Urothelium cell line (cell line): ENCODE measurements around the gene LY6G6F.

Experiments used
- DNase-seq: peaks from one replicate; pipeline ENCODE4 v3.0.0; 2011; ENCODE audit warnings: low spot score, mixed read lengths
- FAIRE-seq: peaks from 2 replicates; lab custom pipeline; 2011; peaks lifted over from hg19 to GRCh38; lab: Jason Lieb, UNC

LY6G6F gene

DNA sequence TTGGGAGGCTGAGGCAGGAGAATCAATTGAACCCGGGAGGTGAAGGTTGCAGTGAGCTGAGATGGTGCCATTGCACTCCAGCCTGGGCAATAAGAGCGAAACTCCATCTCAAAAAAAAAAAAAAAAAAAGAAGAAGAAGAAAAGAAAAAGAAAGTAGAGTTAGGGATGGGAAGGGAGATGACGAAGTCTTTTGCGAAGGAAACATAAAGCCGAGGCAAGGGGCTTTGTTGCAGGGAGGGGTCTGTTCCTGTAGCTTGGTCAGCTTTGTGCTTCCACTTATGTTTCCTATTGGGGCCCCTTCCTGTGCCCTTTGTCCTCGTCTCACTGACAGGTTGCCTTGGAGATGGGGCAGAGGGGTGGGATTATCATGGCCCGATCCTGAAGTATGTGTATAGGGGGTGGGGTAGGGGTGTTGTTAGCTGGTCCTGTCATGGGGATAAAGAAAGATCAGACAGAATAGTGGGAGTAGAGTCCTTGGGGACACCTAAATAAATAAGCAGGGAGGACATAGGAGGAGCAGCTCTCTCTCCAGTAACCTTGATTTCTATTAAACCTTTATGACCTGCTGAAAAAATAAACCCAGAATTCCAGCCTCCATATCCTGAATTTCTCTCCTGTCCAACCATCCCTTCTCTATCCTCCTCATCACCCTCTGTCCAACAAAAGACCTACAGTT is 30.8 kb downstream of the LY6G6F start:
- FAIRE-seq, result no peak
- DNase-seq, result no peak

DNA sequence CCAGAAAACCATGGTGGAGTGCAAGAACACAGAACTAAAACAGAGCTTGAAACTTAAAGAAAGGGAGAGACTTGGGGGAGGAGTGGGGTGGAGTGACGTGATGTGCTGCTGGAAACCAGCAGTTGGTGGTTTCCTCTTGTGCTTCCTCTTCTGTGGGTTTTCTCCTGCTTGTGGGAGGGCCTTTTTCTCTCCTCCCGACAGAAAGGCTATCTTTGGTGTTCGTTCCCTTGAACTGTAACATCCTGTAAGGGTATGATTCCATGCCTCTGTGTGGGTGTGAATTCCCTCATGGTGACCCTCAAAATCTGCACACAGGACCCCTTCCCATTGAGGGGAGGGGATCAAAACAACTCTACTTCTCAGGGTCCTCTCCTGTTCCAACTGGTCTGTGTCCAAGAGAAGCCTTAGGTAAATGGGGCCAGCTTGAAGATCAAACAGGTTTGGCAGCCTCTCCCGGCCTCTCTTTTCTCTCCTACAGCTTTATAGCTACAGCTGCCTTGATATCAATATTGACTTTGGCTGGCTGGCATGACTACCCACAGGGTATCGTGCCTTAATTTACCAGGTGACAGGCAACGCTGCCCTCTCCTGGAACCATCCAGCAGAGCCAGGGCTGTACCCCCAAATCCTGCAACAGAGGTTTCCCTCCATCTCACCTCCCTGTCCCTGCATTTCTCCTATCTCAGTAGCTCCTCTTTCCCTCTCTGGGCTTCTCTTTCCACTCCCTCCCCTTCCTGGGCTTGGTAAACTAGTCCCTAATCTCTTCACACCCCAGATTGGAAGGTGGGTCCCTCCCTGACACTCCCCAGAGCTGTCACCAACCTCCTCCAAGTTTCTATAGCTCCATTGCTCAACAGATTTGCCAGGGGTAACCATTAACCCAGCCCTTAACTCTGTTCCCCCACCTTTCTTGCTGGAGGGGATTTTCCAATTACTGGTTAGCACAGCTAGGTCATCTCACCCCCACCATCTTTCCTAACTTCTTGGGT is 31.6 kb downstream of the LY6G6F start:
- FAIRE-seq (no peak), DNase-seq (peak; percentile 27)

DNA sequence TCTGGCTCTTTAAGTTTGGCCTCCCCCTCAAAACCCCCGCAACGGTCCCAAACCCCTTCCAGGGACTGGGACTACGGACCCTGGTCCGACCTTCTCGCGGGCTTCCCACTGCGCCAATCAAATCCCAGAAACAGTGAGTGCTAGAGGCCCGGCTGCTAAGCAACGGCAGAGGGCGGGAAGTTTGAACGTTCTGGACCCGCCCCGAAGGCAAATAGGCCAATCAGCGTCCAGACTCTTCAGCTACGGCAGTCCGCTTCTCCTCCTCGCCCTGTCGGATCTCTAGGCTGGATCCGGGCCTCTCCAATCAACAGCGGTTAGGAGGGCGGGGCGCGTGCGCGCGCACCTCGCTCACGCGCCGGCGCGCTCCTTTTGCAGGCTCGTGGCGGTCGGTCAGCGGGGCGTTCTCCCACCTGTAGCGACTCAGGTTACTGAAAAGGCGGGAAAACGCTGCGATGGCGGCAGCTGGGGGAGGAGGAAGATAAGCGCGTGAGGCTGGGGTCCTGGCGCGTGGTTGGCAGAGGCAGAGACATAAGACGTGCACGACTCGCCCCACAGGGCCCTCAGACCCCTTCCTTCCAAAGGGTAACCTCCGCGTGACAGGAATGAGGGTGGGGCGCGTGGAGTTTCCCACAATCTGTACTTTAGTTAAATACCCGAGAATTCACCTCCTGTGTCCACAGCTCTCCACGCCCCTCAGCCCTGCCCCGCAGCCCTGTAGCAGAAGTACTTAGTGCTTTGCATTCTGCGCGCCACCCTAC is 33.2 kb downstream of the LY6G6F start, which contains the start of gene MSH5:
MSH5 (plus strand) TSS at position 367 of the 758 bp plus-strand sequence. CDS start 462 bp downstream, outside the sequence.
- DNase-seq (peak; percentile 98), FAIRE-seq (no peak)

DNA sequence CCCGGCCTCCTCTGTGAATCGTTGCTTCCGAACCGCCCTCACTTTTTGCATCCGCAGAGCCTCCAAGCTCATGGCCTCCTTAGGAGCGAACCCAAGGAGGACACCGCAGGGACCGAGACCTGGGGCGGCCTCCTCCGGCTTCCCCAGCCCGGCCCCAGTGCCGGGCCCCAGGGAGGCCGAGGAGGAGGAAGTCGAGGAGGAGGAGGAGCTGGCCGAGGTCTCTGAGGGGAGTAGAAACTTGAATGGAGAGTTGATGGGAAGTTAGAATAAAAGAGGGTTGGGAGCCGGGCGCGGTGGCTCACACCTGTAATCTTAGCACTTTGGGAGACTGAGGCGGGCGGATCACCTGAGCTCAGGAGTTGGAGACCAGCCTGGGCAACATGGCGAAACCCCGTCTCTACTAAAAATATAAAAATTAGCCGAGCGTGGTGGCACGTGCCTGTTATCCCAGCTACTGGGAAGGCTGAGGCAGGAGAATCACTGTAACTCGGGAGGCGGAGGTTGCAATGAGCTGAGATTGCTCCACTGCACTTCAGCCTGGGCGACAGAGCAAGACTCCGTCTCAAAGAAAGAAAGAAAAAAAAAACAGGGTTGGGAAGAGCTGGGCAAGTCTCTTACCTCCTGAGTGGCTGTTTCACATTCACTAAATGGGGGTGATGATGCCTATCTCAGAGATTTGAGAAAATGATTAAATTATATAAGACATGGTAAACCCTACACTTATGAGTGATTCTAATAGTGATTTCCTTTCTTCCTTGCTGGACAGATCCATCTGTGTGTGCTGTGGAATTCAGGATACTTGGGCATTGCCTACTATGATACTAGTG is 33.9 kb downstream of the LY6G6F start:
- FAIRE-seq (no peak), DNase-seq (peak; percentile 27)

DNA sequence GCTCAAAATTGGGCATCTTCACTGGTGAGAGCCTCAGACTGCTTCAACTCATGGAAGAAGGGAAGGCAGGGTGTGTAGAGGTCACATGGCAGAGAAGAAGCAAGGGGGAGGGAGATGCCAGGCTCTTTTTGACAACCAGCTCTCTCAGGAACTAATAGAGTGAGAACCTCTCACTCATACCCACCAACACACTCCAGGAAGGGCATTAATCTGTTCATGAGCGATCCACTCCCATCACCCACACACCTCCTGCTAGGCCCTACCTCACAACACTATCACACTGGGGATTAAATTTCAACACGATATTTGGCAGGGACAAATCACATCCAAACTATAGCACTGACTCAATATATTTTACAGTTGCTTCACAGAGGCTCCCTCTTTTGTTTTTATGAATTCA is 35.1 kb downstream of the LY6G6F start:
- no peak for FAIRE-seq
- no peak for DNase-seq

DNA sequence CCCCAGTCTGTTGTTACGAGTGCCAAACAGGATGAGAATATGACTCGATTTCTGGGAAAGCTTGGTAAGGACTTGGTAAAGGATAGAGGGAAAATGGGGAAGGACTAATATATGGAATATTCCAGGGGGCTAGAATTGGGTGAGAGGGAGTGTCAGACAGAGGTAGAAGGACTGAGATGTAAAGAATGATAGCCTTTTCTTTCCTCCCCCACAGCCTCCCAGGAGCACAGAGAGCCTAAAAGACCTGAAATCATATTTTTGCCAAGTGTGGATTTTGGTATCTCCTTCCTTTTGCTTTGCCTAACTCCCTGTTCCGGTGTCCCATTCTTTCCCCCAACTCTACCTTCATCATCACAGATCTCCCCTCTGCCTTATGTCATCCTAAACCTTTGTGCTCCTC is 36.2 kb downstream of the LY6G6F start:
- DNase-seq (no peak), FAIRE-seq (no peak)

DNA sequence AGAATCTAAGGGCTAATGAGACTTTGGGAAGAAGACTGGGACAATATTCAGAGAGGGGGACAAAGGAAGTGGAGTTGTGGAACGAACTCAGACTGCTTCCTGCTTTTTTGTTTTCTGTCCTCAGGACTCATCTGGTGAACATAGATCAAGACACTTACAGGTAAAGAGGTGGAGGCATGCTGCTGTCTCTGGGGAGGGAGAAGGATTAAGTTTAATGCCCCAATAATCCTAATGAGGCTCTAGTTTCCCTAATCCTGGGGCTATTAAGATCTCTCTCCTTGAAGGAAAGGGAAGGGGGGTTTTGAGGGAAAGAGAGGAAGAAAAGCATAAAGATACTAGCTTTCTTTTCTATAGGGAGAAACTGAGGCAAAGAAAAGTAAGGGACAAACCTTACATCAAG is 37.8 kb downstream of the LY6G6F start:
- FAIRE-seq (no peak), DNase-seq (no peak)

DNA sequence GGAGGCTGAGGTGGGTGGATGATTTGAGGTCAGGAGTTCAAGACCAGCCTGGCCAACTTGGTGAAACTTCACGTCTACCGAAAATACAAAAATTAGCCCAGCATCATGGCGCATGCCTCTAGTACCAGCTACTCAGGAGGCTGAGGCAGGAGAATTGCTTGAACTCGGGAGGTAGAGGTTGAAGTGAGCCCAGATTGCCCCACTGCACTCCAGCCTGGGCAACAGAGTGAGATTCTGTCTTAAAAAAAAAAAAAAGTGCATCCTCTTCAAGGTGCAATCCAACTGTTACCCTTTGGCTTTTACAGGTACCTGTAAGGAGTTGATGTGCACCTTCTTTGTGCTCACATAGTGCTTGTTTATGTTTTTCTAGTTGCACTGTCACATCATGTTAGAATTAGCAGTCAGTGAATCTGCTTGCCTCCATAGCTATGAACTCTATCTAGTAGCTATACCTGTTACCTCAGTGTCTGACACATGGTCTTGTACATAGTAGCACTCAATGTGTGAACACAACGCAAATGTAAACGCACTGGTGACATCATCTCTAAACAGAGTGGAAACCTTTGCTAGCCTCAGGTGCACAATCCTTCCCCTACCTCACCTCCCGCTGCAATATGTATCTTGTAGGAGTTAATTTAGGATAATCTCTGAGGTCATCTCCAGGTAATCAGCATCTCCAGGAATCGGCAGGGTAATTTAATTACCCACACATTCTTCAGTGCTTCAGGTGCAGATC is 42.8 kb downstream of the LY6G6F start:
- DNase-seq (no peak), FAIRE-seq (no peak)

DNA sequence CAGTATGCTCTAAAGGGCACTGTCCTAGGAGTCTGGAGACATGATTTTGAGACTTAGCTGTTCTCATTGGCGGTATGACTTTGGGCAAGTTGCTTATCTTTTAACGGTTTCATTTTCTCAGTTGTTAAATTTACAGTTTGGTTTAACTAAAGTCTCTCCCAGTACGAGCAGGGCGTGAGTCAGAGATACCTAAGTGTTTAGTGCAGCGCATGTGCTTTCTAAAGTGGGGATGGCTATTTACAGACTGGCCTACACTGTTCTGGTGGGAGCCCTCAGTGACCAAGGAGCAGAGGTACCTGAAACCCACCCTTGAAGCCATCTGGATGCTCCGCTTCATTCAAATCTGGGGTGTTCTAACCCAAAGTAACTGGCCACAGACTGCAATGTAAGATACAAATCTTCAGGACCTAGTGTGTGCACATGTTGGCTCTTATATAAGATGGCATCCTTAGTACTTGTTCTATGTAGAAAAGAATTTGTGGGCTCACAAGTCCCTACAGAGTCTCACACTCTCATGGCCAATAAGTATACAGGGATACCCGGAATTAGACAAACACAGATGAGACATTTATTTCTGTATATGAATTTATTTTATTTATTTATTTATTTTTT is 43.9 kb downstream of the LY6G6F start:
- FAIRE-seq (no peak), DNase-seq (no peak)

DNA sequence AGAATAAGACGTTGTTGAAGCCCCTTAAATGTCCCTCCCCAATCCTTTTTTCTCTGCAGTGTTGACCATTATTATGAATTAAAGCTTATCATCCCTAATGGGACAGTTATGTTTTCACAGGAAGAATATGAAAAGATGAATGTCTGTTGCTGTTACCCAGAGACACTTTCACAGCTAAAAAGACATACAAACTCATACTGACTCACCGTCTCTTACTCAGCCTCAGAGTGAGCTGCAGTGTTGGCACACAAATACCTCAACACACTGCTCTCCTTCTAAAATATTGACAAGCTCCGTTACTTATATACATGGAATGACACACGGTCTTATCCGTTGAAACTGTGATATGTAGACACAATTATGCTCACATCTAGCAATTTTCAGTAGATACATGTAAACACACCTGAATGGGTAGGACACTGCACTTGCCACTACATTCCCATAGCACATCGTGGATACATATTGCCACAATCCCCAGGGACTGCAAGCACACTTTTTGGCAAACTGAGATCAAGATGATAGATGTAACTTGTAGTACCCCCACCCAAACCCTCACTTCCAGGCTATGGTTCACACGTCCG is 46.2 kb downstream of the LY6G6F start:
- DNase-seq, result no peak
- FAIRE-seq, result no peak

DNA sequence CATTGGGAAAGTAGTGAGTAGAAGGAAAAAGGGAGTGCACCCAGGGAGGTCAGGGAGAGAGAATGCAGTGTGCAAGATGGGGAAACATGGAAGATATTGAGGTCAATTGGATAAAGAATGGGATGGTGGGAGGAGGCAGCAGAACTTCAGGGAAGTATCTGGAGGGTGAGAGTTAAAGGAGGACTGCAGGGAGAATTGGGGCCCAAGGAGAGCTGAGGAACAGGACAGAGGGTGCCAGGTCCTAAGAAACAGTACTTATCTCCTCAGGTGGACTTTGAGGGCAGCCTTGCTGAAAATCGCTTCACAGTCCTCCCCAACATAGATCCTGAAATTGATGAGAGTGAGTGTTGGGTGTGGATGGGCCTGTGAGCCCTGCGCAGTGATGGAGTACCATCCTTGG is 51.6 kb downstream of the LY6G6F start:
- DNase-seq (no peak), FAIRE-seq (no peak)
